DMS53 (cell line): Measurements from ENCODE around the gene CAMK2D.

Experiments used
- DNase-seq: peaks from one replicate; lab custom pipeline; 2025; lab: John Stamatoyannopoulos, UW

CAMK2D gene

GRCh38 chr4:113437129-113437528 lies 324.4 kb downstream of the CAMK2D start:
- DNase-seq, result no peak

DNA sequence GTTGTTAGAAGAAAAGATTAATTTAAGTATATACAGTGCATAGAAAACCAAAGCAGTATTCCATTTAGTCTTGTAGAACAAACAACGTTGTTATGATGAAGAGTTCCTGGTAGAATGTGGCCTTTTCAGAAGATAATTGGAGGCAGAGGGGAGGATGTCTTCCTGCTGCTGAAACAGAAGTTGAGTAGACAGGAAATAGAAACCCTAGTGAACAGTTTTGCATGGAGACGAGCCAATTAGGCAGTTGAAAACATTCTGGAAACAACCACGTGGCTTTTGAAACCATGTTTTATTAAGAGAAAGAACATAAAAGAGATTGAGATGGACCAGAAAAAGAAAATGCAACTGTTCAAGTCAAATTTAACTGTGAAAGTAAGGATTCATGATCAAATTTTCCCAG lies 325.2 kb downstream of the CAMK2D start:
- no peak for DNase-seq

DNA sequence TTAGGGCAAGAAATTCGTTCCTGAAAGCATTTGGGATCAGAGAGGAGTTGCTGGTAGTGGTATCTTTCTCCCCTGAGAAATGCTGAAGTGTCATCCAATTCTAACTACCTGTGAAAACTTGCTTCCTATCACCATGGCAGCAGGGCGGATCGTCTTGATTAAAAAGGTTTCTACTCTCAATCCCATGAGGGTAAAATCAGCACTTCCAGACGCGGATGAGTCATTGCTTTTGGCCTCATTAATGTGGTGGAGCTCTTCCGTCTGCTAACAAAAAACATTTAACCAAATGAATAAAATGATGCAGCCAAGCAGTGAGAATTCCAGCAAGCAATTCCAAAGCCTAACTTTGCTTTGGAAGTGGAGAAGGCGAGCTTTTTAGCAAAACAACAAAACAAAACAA lies 325.6 kb downstream of the CAMK2D start:
- peak; percentile 8 for DNase-seq

DNA sequence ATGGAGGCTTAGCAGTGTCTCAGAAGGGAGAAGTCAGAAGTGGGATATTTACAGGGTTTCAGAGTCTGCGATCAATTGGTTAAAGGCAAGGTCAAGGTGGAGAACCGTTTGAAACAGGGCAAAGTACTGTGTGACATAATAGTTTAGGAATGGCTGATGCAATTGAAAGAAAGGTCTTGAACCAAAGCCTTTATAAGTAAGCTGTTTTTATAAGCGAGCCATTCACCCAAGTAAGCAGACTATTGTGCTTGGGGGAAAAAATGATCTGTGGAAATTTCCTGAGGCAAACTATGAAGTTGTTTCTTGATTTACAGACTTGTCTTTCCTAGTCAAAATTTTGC lies 327.3 kb downstream of the CAMK2D start:
- no peak for DNase-seq

- no peak for DNase-seq
These were observed 327.8 kb downstream of the CAMK2D start for GRCh38 chr4:113433536-113434246.

- no peak for DNase-seq
These were observed 328.4 kb downstream of the CAMK2D start for GRCh38 chr4:113433116-113433515.

DNA sequence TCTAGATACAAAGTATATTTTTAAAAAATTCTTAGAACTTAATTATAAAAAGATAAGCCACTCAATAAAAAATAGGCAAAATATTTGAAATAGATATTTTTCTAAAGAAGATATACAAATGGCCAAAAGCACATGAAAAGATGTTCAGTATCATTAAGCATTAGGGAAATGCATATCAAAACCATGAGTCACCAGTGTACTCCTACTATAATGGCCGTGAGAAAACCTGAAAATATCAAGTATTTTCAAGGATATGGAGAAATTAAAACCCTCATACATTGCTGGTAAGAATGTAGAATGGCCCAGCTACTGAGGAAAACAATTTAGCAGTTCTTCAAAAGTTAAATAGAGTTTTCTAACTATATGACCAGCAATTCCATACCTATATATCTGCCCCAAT lies 337.9 kb downstream of the CAMK2D start:
- no peak for DNase-seq

- DNase-seq, result no peak
These were observed 340.6 kb downstream of the CAMK2D start for GRCh38 chr4:113420938-113421337.

GRCh38 chr4:113419631-113420030 lies 341.9 kb downstream of the CAMK2D start:
- no peak for DNase-seq

GRCh38 chr4:113411496-113411938 lies 350.0 kb downstream of the CAMK2D start:
- peak; percentile 10 for DNase-seq

GRCh38 chr4:113410686-113411085 lies 350.9 kb downstream of the CAMK2D start:
- DNase-seq, result no peak

DNA sequence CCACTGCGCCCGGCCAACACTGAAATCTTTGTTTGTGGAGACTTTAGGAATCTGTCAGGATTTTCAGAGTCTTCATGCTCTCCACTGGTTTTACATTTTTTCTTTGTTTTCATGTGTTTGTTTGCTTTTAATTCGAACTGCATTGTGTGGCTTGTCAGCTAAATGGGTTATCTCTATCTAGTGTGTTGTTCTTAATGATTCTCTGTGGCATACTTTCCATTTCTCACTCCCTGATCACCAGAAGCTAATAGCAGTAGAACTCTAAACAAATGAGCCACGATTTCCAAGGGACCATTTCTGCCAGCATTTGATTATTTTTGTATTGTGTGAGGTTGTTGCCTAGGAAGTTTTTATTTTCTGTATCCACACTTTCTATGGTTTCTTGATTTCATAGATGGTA lies 352.4 kb downstream of the CAMK2D start:
- no peak for DNase-seq

DNA sequence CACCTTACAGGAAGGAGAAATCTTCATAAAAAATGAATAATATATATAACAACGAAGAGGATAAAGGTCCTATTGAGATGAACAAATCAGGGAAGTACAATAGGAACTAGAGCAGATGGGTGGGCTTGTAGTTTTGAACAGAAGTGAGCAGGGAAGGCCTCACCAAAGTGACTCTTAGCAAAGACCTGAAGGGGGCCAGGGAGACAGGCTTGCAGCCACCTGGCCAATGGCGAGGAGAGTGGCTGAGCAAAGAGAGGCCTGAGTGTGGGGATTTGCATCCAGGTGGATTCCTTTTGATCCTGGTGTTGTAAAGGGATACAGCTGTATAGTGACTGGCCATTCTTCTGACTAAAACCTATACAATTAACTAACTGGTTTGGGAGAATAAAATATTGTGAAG lies 354.1 kb downstream of the CAMK2D start:
- peak; percentile 77 for DNase-seq

DNA sequence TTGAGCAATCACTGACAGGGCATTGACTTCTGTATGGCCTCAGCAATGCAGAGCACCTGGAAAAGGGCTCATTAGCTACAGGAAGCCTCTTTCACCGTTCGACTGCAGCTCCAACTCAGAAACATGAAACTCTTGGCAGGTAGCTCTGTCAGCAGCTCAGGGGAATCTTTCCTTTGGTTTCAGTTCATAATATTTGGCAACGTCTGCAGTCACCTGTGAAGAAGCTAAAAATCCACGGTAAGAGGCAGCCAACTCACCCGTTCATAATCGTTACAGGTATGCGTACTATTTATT lies 354.9 kb downstream of the CAMK2D start:
- DNase-seq, result no peak

GRCh38 chr4:113405874-113406722 lies 355.4 kb downstream of the CAMK2D start:
- no peak for DNase-seq

- DNase-seq, result no peak
These were observed 356.7 kb downstream of the CAMK2D start for GRCh38 chr4:113404841-113405240.

DNA sequence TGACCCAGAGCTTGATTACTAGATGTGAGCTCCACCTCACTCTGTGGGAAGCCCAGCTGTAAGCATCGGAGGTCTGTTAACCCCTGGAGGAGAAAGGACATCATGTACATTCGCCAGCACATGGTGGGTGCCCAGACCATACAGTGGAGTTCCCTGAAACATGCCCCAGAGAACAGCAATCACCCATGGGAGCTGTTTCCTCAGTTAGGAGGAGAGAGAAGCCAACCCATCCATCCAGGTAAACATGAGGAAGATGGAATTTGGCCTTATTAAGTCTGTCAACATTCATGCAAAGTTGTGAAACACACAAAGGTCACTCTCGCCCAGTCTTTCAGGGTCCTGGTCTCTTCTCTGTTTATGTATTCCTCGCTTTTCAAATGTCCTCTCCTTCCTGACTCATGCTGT lies 357.4 kb downstream of the CAMK2D start:
- no peak for DNase-seq
